Activated effector memory CD4-positive, alpha-beta T cell treated with Interleukin-2 at 50 U/mL for 16 hours (primary cell): ENCODE measurements around the gene IGFLR1.
A peak's percentile ranks its signal among the peaks of the same experiment; 100 is the strongest.
"Not testable (repeated sequence)": the region's sequence is repeated elsewhere in the genome, so short reads cannot be mapped to it uniquely, and the experiment has no call there.

Source experiments
- DNase-seq: peaks from one replicate; pipeline ENCODE4 v3.0.0-alpha.2; 2020

The IGFLR1 gene

GRCh38 chr19:35703343-35703742 is 38.9 kb downstream of the IGFLR1 start:
- DNase-seq = no peak

- peak; percentile 88 for DNase-seq
Observed at GRCh38 chr19:35702223-35703012, 39.8 kb downstream of the IGFLR1 start.

- DNase-seq = no peak
Observed at GRCh38 chr19:35696835-35697234, 45.4 kb downstream of the IGFLR1 start.

GRCh38 chr19:35695895-35696422 is 46.3 kb downstream of the IGFLR1 start:
- no peak for DNase-seq

GRCh38 chr19:35693835-35694599 is 48.2 kb downstream of the IGFLR1 start:
- DNase-seq = peak; percentile 80

GRCh38 chr19:35693422-35693821 is 48.8 kb downstream of the IGFLR1 start:
- no peak for DNase-seq

GRCh38 chr19:35692010-35692409 is 50.2 kb downstream of the IGFLR1 start:
- no peak for DNase-seq

GRCh38 chr19:35691106-35691505 is 51.1 kb downstream of the IGFLR1 start:
- not testable (repeated sequence) for DNase-seq

- DNase-seq = no peak
Observed at GRCh38 chr19:35689836-35690235, 52.4 kb downstream of the IGFLR1 start.
